Ascending aorta (tissue), 2 donors: Measurements from ENCODE around the gene CHRM3. TPM values are rescaled to one million over a fixed set of nuclear protein-coding genes. Genes with fewer than 3 reads are reported as not detected.

ENCODE experiments used
- DNase-seq, 2 donors: peaks; one replicate each; pipeline ENCODE4 v3.0.0-alpha.2; 2019; ENCODE audit warnings: low spot score in 2 of 2
- H3K27ac ChIP-seq, 2 donors: fragments of 200-600 bp; sonication (generic); one replicate each; pipeline ENCODE4 v1.5.1; 2016 to 2017; ENCODE audit warnings: mild to moderate bottlenecking in 1 of 2
- H3K27me3 ChIP-seq: fragments of 200-600 bp; sonication (generic); one replicate; pipeline ENCODE4 v1.5.1; 2017
- H3K36me3 ChIP-seq, 2 donors: fragments of 200-600 bp; sonication (generic); one replicate each; pipeline ENCODE4 v1.5.1; 2016
- H3K4me1 ChIP-seq, 2 donors: fragments of 200-600 bp; sonication (generic); one replicate each; pipeline ENCODE4 v1.5.1; 2016 to 2017; ENCODE audit warnings: mild to moderate bottlenecking in 1 of 2
- H3K4me3 ChIP-seq, 2 donors: fragments of 200-600 bp; sonication (generic); one replicate each; pipeline ENCODE4 v1.5.1; 2016 to 2017; ENCODE audit warnings: mild to moderate bottlenecking in 1 of 2
- H3K9me3 ChIP-seq, 2 donors: fragments of 200-600 bp; sonication (generic); one replicate each; pipeline ENCODE4 v1.5.1; 2016
- intact Hi-C: fragments of 100-400 bp; cut with DNase I; formaldehyde crosslinking; loops from one replicate; pipeline ENCODE4 v1.15.1; 2023
- total RNA-seq: library from RNA; depleted of rRNA; stranded (reverse); fragments of >200 nt; gene quantifications from one replicate; pipeline ENCODE4 v1.1.0, GENCODE V29; 2016
- TF ChIP-seq, protein P1 (sequence below), 3 experiments: fragments of 200-600 bp in 2 of 3; fragments of 450-650 bp in 1 of 3; sonication (generic) in 2 of 3; IDR thresholded peaks; one replicate each; pipeline ENCODE4 v1.5.1; 2016 to 2019; ENCODE audit warnings: antibody characterized with exemption in 3 of 3, mild to moderate bottlenecking in 1 of 3, moderate library complexity in 1 of 3

The CHRM3 gene
- total RNA-seq, 1 donor from 2014 or later = 0.85 TPM

GRCh38 chr1:239417986-239418640 lies 31.7 kb downstream of the CHRM3 start:
- DNase-seq = no peak
- Histone ChIP-seq H3K4me3 (no peak overlapping the region), H3K4me1 (no peaks in the 10 kb centered on the region), H3K36me3 (no peaks in the 10 kb centered on the region), H3K27me3 (no peaks in the 10 kb centered on the region), H3K9me3 (no peaks in the 10 kb centered on the region), H3K27ac (no peak overlapping the region)
- TF ChIP-seq, protein P1, sequence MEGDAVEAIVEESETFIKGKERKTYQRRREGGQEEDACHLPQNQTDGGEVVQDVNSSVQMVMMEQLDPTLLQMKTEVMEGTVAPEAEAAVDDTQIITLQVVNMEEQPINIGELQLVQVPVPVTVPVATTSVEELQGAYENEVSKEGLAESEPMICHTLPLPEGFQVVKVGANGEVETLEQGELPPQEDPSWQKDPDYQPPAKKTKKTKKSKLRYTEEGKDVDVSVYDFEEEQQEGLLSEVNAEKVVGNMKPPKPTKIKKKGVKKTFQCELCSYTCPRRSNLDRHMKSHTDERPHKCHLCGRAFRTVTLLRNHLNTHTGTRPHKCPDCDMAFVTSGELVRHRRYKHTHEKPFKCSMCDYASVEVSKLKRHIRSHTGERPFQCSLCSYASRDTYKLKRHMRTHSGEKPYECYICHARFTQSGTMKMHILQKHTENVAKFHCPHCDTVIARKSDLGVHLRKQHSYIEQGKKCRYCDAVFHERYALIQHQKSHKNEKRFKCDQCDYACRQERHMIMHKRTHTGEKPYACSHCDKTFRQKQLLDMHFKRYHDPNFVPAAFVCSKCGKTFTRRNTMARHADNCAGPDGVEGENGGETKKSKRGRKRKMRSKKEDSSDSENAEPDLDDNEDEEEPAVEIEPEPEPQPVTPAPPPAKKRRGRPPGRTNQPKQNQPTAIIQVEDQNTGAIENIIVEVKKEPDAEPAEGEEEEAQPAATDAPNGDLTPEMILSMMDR (IDR thresholded peaks at IDR 0.05) = no peak
- intact Hi-C loops = no loop called here

GRCh38 chr1:239418681-239419080 lies 32.3 kb downstream of the CHRM3 start:
- H3K9me3 ChIP-seq = no peaks in the 10 kb centered on the region
- TF ChIP-seq, protein P1 (IDR thresholded peaks at IDR 0.05) = no peak
- H3K4me3 ChIP-seq = no peak overlapping the region
- no peaks in the 10 kb centered on the region for H3K36me3 ChIP-seq
- H3K27me3 ChIP-seq = no peaks in the 10 kb centered on the region
- DNase-seq = no peak
- intact Hi-C loops = no loop called here
- H3K27ac ChIP-seq = no peak overlapping the region
- H3K4me1 ChIP-seq = no peaks in the 10 kb centered on the region

DNA sequence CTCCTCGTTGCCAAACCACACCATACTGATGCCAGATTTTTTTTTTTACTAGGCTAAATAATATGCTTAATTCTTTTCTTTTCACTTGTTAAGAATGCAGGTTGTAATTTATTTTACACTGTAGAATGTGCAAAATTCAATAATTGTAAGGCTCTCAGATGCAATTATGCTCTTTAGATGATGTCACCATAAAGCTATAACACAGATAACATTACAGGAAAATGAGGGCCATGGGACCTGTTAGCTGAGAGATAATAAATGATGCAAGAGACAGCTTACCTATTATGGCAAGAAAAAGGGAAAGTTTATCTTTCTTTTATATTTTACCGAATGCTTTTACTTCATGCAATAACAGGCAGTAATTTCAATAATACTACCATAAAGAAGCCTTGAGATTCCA lies 35.4 kb downstream of the CHRM3 start:
- no peak overlapping the region for H3K4me3 ChIP-seq
- no peaks in the 10 kb centered on the region for H3K9me3 ChIP-seq
- H3K36me3 ChIP-seq = no peaks in the 10 kb centered on the region
- H3K27ac ChIP-seq = no peak overlapping the region
- no peaks in the 10 kb centered on the region for H3K4me1 ChIP-seq
- TF ChIP-seq, protein P1 (IDR thresholded peaks at IDR 0.05) = no peak
- no peaks in the 10 kb centered on the region for H3K27me3 ChIP-seq
- no peak for DNase-seq
- intact Hi-C loops = no loop called here

DNA sequence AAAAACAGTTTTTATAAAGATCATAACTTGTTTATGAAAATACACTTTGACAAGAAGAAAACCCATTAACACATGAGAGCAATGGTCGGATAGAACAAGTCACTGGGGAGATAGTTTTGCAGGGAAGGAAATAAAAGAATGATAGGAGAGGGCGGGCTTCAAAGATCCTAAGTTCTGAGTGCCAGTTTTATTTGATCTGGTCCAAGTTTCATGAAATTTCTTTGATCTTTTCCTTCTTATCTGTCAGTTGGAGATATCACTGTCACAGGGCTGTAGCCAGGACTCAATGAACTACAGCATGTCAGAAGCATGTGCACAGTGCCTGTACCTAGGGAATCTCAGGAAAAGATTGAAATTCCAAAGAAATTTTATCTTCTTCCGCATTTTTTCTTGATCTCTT lies 36.5 kb downstream of the CHRM3 start:
- Histone ChIP-seq H3K27me3 (no peaks in the 10 kb centered on the region), H3K4me1 (no peaks in the 10 kb centered on the region), H3K27ac (no peak overlapping the region), H3K9me3 (no peaks in the 10 kb centered on the region), H3K4me3 (no peak overlapping the region), H3K36me3 (no peaks in the 10 kb centered on the region)
- intact Hi-C loops = no loop called here
- TF ChIP-seq, protein P1 (IDR thresholded peaks at IDR 0.05) = no peak
- no peak for DNase-seq

DNA sequence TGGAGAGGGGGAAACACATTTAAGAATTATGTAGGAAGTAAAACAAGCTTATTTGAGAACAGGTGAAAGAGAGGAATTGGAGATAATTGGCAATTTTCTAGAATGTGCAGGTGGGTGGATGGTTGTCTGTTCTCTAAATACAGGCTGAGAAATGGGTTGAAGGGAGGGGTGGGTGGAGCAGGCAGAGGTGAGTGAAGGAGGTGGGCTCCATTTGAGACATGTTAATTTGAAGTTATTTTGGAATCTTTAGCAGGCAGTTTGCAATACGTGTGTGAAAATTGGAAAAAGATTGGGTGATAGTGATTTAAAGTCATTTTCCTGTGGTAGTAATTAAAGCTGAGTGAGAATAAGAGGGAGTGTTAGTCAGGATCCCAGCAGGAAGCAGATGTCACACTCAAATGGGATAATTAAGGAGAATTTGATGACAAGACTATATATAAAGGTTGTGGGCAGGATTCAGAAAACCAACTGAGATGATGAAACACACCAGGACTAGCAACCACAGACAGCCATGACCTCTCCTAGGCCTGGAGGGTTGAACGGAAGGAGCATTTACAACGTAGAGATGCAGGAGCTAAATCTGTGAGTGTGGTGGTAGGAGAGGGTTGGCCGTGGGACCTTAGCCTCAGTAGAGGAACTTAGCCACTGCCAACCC lies 40.6 kb downstream of the CHRM3 start:
- DNase-seq = no peak
- no peaks in the 10 kb centered on the region for H3K9me3 ChIP-seq
- intact Hi-C loops = no loop called here
- no peaks in the 10 kb centered on the region for H3K4me1 ChIP-seq
- no peak overlapping the region for H3K4me3 ChIP-seq
- TF ChIP-seq, protein P1 (IDR thresholded peaks at IDR 0.05) = no peak
- no peaks in the 10 kb centered on the region for H3K36me3 ChIP-seq
- no peak overlapping the region for H3K27ac ChIP-seq
- no peaks in the 10 kb centered on the region for H3K27me3 ChIP-seq
